CD14-positive monocyte (primary cell): ENCODE measurements around the gene CD2BP2. TPM values are rescaled to one million over a fixed set of nuclear protein-coding genes. Genes with fewer than 3 reads are reported as not detected.

Experiments used
- DNase-seq, 3 donors: peaks; one replicate each; pipeline ENCODE4 v3.0.0-alpha.2; 2011 to 2022
- H2AFZ ChIP-seq: 2 replicates; pipeline ENCODE4 v1.6.0; 2012; ENCODE audit warnings: mild to moderate bottlenecking, low read depth, low read length, inconsistent platforms; ENCODE audit not compliant: insufficient read depth, poor library complexity, severe bottlenecking
- H3K27ac ChIP-seq, 2 donors: 1 replicate in 1 of 2; 2 replicates in 1 of 2; pipeline ENCODE4 v1.5.1; 2012 to 2013; ENCODE audit warnings: low read length in 2 of 2, control low read depth in 1 of 2, inconsistent platforms in 1 of 2, low read depth in 1 of 2, mild to moderate bottlenecking in 1 of 2
- H3K27me3 ChIP-seq, 2 donors: one replicate each; pipeline versions ENCODE4 v1.6.0 to v1.6.1; 2011 to 2013; ENCODE audit warnings: low read length in 2 of 2; ENCODE audit not compliant: control insufficient read depth in 2 of 2, insufficient read depth in 2 of 2
- H3K36me3 ChIP-seq, 2 donors: replicated peaks in 1 of 2; 1 replicate in 1 of 2; 2 replicates in 1 of 2; pipeline versions ENCODE4 v1.5.1 to v1.6.1; 2012 to 2013; ENCODE audit warnings: low read length in 2 of 2, control low read depth in 1 of 2, inconsistent platforms in 1 of 2, mild to moderate bottlenecking in 1 of 2; ENCODE audit not compliant: insufficient read depth in 2 of 2, control insufficient read depth in 1 of 2
- H3K4me1 ChIP-seq, 2 donors: 1 replicate in 1 of 2; 2 replicates in 1 of 2; pipeline versions ENCODE4 v1.5.1 to v1.6.1; 2012 to 2013; ENCODE audit warnings: low read length in 2 of 2, control low read depth in 1 of 2, inconsistent platforms in 1 of 2, mild to moderate bottlenecking in 1 of 2, moderate library complexity in 1 of 2; ENCODE audit not compliant: insufficient read depth in 2 of 2, control insufficient read depth in 1 of 2
- H3K4me2 ChIP-seq: replicated peaks from 2 replicates; pipeline ENCODE3; 2012; ENCODE audit warnings: low read length, moderate library complexity, mild to moderate bottlenecking; ENCODE audit not compliant: poor library complexity, severe bottlenecking; ENCODE audit errors: extremely low read depth
- H3K4me3 ChIP-seq, 3 experiments: fragments of 200-600 bp in 1 of 3; sonication (generic) in 1 of 3; replicated peaks in 1 of 3; 1 replicate in 2 of 3; 2 replicates in 1 of 3; pipeline ENCODE4 v1.5.1; 2011 to 2013; ENCODE audit warnings: low read length in 3 of 3, mild to moderate bottlenecking in 3 of 3, control low read depth in 2 of 3, low read depth in 2 of 3, inconsistent platforms in 1 of 3, moderate library complexity in 1 of 3
- H3K79me2 ChIP-seq: 2 replicates; pipeline ENCODE4 v1.6.0; 2012; ENCODE audit warnings: mild to moderate bottlenecking, control low read depth, inconsistent platforms, low read length, moderate library complexity; ENCODE audit not compliant: insufficient read depth
- H3K9ac ChIP-seq: 2 replicates; pipeline ENCODE4 v1.6.0; 2017; ENCODE audit warnings: low read length, mild to moderate bottlenecking; ENCODE audit not compliant: insufficient read depth, poor library complexity, severe bottlenecking
- H3K9me3 ChIP-seq, 2 donors: replicated peaks in 1 of 2; 1 replicate in 1 of 2; 2 replicates in 1 of 2; pipeline versions ENCODE4 v1.5.1 to v1.6.1; 2012 to 2013; ENCODE audit warnings: low read length in 2 of 2, control low read depth in 1 of 2; ENCODE audit not compliant: control insufficient read depth in 1 of 2, insufficient read depth in 1 of 2
- H4K20me1 ChIP-seq: 2 replicates; pipeline ENCODE4 v1.6.0; 2012; ENCODE audit warnings: mild to moderate bottlenecking, low read length, control low read depth, moderate library complexity; ENCODE audit not compliant: insufficient read depth
- H3K27ac Mint-ChIP-seq, 7 donors: one replicate each; pipeline ENCODE4 v1.8.0; 2020; ENCODE audit warnings: mild to moderate bottlenecking in 7 of 7, mixed read lengths in 7 of 7, moderate library complexity in 6 of 7, inconsistent platforms in 2 of 7
- H3K27me3 Mint-ChIP-seq, 3 donors: one replicate each; pipeline ENCODE4 v1.8.0; 2021 to 2022; ENCODE audit warnings: low read depth in 3 of 3, mild to moderate bottlenecking in 3 of 3, mixed read lengths in 3 of 3, moderate library complexity in 3 of 3, inconsistent platforms in 1 of 3
- H3K36me3 Mint-ChIP-seq, 2 donors: one replicate each; pipeline ENCODE4 v1.8.0; 2020; ENCODE audit warnings: mixed read lengths in 2 of 2, inconsistent platforms in 1 of 2, mild to moderate bottlenecking in 1 of 2
- H3K4me1 Mint-ChIP-seq: one replicate; pipeline ENCODE4 v1.8.0; 2020; ENCODE audit warnings: mild to moderate bottlenecking, mixed read lengths
- H3K4me3 Mint-ChIP-seq, 2 donors: one replicate each; pipeline ENCODE4 v1.8.0; 2020; ENCODE audit warnings: mild to moderate bottlenecking in 2 of 2, mixed read lengths in 2 of 2, moderate library complexity in 1 of 2
- H3K9me3 Mint-ChIP-seq, 7 donors: one replicate each; pipeline ENCODE4 v1.8.0; 2020 to 2022; ENCODE audit warnings: mixed read lengths in 7 of 7, mild to moderate bottlenecking in 6 of 7, moderate library complexity in 6 of 7, inconsistent platforms in 2 of 7
- CTCF ChIP-seq: fragments of 200-600 bp; IDR thresholded peaks from one replicate; pipeline ENCODE4 v1.8.0; 2022; ENCODE audit warnings: antibody characterized with exemption, mild to moderate bottlenecking
- WGBS: methylation state at CpG from one replicate; pipeline ENCODE4 v1.1.5; 2013; ENCODE audit warnings: missing lambda C conversion rate; ENCODE audit not compliant: insufficient coverage; 5-methylcytosine and 5-hydroxymethylcytosine counted together
- intact Hi-C, 2 donors: fragments of 100-400 bp; cut with micrococcal nuclease; formaldehyde crosslinking; loops; one replicate each; pipeline versions ENCODE4 v1.15.0 to v1.15.1; 2023
- polyA plus RNA-seq, 3 donors: library from polyadenylated mRNA; depleted of rRNA in 1 of 3; unstranded in 2 of 3; stranded (reverse) in 1 of 3; fragments of 300-500 nt in 2 of 3; fragments of >200 nt in 1 of 3; fragmentation: Illumina TruSeq in 2 of 3; gene quantifications; 1 replicate in 2 of 3; 2 replicates in 1 of 3; pipeline ENCODE4 v1.2.3, GENCODE V29; 2012 to 2021

CD2BP2 gene
- polyA plus RNA-seq, 3 donors, result 23.9 to 31.8 (median 31.0) TPM

DNA sequence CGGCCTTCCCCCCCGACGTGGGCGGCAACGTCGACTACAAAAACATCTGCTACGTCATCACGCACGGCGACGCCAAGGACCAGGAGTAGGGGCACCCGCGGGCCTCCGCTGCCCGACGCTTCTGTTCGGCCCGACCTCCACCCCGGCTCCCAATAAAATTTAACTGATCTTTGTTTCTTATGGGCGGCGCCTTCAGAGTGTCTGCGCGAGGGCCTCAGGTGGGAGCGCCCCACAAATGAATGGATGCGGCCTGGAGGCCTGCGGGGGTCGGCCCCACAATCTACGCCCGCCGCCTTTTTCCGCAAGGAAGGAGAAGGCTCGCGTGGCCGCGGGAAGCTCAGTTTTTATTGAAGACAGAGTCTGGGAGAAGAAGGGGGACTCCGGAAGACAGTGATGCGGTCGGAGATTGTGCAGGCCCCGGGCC lies 22.7 kb upstream of the CD2BP2 start:
- H3K27me3 ChIP-seq, result peaks cover 0 to 3% of the 10 kb centered on the region in 2 donors
- peaks cover 0 to 7% (median 4%) of the 10 kb centered on the region in 3 donors for H3K27me3 Mint-ChIP-seq
- H3K4me3 Mint-ChIP-seq, result peak overlapping the region; percentile 91 to 94
- peak overlapping the region; percentile 100 for H3K27ac ChIP-seq
- TF ChIP-seq CTCF, result no peak
- no peaks in the 10 kb centered on the region for H3K36me3 Mint-ChIP-seq
- peak overlapping the region; percentile 78 for H3K4me2 ChIP-seq
- H3K9me3 ChIP-seq, result no peaks in the 10 kb centered on the region
- H3K79me2 ChIP-seq, result peaks cover 7% of the 10 kb centered on the region
- H3K36me3 ChIP-seq, result no peaks in the 10 kb centered on the region
- intact Hi-C loops, result loop anchor here (1.0 to 10.0 kb wide), 4 partner anchors 8 to 337 kb away; partner anchors contain the start of genes FBRS (in 1 of the 2), PRR14 (in 1 of the 2) and TBC1D10B (in 1 of the 2)
- peak overlapping the region; percentile 99 to 100 (median 100) for H3K27ac Mint-ChIP-seq
- WGBS, result under 1% methylated on average over 29 of the region's 39 CpGs
- DNase-seq, result peak; percentile 79 to 89 (median 88)
- H3K9ac ChIP-seq, result peak overlapping the region; percentile 99
- no peaks in the 10 kb centered on the region for H4K20me1 ChIP-seq
- H3K9me3 Mint-ChIP-seq, result no peaks in the 10 kb centered on the region
- peaks cover 28% of the 10 kb centered on the region for H3K4me1 Mint-ChIP-seq
- H3K4me1 ChIP-seq, result peaks cover 30 to 41% of the 10 kb centered on the region in 2 donors
- H2AFZ ChIP-seq, result peak overlapping the region; percentile 84
- H3K4me3 ChIP-seq, result peak overlapping the region; percentile 64 to 77 (median 74)

DNA sequence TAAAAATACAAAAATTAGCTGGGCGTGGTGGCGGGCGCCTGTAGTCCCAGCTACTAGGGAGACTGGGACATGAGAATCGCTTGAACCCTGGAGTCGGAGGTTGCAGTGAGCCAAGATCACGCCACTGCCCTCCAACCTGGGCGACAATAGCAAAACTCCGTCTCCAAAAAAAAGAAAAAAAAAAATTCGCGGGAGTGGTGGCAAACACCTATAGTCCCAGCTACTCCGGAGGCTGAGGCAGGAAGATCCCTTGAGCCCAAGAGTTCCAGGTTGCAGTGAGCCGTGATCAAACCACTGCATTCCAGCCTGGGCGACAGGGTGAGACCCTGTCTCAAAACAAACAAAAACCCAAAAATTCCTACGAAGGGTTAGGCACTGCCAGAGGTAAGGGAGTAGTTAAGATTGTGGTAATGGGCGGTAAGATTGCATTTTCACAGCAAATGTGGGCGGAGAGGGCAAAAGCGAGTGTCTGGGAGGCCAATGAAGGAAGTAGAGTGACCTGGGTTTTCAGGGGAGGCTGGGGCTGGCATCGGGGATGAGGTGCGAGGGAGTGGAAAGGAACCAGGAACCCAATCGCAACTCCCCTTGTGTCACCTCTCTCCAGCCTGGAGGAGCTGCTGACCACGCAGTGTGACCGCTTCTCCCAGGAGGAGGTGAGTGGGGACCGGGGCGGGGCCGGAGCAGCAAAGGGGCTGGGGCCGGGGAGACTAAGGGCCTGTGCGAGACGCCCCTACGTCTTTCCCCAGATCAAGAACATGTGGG lies 22.1 kb upstream of the CD2BP2 start:
- Histone ChIP-seq H3K9me3 (no peaks in the 10 kb centered on the region), H3K36me3 (no peaks in the 10 kb centered on the region), H4K20me1 (no peaks in the 10 kb centered on the region), H3K4me1 (peaks cover 25 to 35% of the 10 kb centered on the region in 2 donors), H3K4me2 (peak overlapping the region; percentile 78), H3K27me3 (no peaks in the 10 kb centered on the region), H3K9ac (peak overlapping the region; percentile 99), H3K4me3 (peak overlapping the region; percentile 64 to 77 (median 74)), H2AFZ (peak overlapping the region; percentile 84), H3K79me2 (peaks cover 7% of the 10 kb centered on the region), H3K27ac (peak overlapping the region; percentile 100)
- WGBS, result 50% methylated on average over 21 of the region's 29 CpGs
- no peak for TF ChIP-seq CTCF
- DNase-seq, result no peak
- Mint-ChIP-seq H3K27me3 (peaks cover 0 to 3% (median 0%) of the 10 kb centered on the region in 3 donors), H3K27ac (peak overlapping the region; percentile 99 to 100 (median 100)), H3K4me1 (peaks cover 22% of the 10 kb centered on the region), H3K36me3 (no peaks in the 10 kb centered on the region), H3K4me3 (peak overlapping the region; percentile 91 to 94), H3K9me3 (no peaks in the 10 kb centered on the region)
- intact Hi-C loops, result loop anchor here (10.0 kb wide), 2 partner anchors 278 to 338 kb away; partner anchors contain the start of genes FBRS (in 1 of the 2) and PRR14 (in 1 of the 2)
